Hypothalamus (tissue), 51 donors: ENCODE results near the gene CFAP410.

Experiments used
- DNase-seq, 51 donors: peaks; one replicate each; lab custom pipeline; 2025; lab: John Stamatoyannopoulos, UW

The CFAP410 gene

DNA sequence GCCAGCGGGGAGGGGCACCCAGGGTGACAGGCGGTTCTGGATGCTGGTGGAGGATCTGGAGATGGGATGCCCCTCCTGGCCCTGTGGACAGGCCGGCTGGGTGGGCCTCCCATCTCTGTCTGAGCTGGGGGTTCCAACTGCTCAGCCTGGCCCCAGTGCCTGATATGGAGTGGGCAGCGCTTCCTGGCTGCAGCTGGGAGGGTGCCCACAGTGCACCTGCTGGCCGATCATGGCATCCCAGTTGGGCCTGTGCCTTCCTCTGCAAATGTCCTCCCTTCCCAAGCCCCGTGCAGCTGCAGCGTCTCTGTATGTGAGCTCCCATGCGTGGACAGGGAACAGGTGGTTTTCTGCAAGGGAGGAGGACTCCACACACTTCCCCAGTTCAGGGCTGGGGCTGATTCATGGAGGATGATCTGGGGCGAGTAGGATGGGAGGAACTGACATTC is 37.2 kb downstream of the CFAP410 start:
- DNase-seq = peak in 7 of 51 donors; percentile 9 to 61 (median 20)

DNA sequence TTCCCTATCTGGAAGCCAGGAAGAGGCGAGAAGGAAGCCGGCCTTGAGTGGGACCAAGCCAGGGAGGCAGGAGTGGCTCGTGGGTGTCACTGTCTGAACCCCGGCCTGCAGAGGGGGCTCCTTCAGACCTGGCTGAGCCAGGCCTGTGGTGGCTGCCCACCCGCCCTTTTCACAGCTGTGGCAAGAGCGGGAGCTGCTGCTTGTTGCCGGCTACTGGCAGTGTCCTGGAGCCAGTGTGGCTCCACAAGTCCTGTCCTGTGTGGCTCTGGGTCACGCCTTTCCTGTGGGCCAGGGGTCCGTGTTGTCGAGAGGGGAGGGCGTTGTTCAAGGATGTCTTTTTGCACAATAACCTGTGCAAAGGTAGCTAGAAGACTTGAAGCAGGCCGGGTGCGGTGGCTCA is 38.0 kb downstream of the CFAP410 start:
- peak in 1 of 51 donors; percentile 38 for DNase-seq

DNA sequence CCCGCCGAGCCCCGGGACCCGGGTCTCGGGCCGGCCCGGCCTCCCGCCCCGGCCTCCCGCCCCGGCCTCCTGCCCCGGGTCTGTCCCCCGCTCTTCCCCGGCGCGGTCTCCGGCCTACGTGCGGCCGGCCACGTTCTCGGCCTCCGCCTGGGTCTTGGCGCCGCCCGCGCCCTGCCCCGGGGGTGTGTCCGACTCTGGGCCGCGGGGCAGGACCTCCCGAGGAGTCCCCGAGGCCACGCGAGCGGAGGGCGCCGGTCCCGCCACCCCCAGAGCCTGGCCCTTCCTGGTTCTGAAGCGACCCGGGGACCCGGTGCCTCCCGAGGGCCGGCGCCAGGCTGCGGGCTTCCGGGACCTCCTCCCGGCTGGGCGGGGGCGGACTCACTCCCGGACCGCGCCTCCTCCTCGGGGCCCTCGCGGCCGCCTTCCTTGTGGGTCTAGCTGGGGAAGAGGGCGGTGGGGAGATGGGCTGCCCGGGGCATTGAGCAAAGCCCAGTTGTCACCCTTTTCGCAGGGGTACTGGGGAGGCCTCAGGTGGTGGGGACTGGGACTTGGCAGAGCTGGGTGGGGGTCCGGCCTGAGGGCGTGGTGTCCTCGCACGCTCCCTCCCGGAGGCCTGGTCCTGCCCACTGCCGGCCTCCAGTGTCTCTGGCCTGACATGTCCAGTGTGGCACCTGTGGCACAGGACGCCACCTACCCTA is 38.8 kb downstream of the CFAP410 start:
- DNase-seq = peak in 31 of 51 donors; percentile 27 to 78 (median 47)

DNA sequence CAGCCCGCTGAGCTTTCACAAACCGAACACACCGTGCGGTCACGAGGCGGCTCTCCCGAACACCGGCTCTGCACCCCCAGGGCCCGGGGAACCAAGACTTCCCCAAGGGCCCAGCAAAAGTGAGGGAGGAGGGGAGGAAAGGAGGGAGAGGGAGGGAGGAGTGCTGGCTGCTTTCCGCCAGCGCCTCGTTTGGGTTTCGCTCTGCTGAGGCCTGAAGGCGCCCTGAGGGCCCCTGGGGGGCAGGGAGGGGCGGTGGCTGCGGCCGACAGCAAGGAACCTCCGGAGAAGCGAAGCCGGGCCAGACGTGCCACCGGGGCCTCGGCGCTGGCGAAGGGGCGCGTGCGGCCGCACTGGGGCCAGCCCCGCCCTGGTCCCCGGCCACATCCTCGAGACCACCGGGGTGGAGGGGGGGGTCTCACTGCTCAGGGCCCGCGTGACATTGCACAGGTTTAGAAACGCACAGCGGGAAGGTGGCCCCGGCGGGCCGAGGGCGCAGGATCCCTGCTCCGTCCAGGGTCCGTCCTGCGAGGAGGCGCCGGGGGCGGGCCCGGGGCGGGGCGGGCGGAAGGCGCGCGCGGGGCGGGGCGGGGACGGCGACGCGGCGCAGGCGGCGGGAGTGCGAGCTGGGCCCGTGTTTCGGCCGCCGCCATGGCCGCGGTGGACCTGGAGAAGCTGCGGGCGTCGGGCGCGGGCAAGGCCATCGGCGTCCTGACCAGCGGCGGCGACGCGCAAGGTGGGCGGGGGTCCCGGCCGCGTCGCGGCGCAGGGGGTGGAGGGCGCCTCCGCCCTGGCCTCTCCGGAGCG is 39.5 kb downstream of the CFAP410 start, which contains the start of gene PFKL:
Gene PFKL, plus strand, starts transcription at position 596 of the 804 bp plus-strand sequence. Its CDS starts 53 bp downstream, at position 649.
- peak in 36 of 51 donors; percentile 22 to 80 (median 59) for DNase-seq

DNA sequence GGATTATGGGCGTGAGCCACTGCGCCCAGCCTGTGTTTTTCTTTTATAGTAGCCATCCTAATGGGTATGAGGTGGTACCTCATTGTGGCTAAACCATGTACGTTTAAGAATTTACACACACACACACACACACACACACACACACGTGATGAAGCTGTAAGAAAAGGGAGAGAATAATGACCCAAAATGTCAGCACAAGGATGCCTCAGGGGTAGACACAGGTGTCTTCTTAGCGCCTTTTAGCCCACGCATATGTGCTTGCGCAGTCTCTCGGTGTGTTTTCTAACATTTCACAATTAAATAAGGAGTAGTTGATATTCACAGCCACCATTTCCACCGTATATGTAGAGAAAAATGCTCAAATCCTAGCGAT is 40.1 kb downstream of the CFAP410 start:
- no peak for DNase-seq

DNA sequence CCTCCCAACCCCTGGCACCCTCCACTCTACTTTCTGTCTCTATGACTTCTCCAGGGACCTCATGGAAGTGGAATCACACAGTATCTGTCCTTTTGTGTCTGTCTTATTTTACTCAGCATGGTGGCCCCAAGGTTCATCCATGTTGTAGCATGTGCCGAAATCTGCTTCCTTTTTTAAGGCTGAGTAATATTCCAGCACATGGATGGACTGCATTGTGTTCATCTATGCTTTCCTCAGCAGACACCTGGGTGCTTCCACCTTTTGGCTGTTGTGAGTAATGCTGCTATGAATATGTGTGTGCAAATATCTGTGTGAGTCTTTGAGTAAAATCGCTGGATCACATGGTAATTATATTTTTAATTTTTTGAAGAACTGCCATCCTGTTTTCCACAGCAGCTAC is 40.9 kb downstream of the CFAP410 start:
- DNase-seq = no peak

DNA sequence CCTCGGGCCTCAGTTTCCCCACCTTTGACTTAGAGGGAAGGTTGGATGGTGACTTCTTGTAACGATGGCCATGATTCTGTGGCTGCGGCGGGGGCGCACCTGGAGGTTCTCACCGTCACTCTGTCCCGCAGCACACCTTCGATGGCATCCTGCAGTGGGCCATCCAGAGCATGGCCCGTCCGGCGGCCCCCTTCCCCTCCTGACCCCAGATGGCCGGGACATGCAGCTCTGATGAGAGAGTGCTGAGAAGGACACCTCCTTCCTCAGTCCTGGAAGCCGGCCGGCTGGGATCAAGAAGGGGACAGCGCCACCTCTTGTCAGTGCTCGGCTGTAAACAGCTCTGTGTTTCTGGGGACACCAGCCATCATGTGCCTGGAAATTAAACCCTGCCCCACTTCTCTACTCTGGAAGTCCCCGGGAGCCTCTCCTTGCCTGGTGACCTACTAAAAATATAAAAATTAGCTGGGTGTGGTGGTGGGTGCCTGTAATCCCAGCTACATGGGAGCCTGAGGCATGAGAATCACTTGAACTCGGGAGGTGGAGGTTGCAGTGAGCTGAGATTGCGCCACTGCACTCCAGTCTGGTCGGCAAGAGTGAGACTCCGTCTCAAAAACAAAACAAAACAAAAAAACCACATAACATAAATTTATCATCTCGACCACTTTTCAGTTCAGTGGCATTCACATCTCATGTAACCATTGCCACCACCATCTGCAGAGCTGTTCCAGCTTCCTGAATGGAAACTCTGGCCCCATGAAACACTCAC is 41.5 kb downstream of the CFAP410 start:
- DNase-seq = peak in 49 of 51 donors; percentile 22 to 89 (median 72)

DNA sequence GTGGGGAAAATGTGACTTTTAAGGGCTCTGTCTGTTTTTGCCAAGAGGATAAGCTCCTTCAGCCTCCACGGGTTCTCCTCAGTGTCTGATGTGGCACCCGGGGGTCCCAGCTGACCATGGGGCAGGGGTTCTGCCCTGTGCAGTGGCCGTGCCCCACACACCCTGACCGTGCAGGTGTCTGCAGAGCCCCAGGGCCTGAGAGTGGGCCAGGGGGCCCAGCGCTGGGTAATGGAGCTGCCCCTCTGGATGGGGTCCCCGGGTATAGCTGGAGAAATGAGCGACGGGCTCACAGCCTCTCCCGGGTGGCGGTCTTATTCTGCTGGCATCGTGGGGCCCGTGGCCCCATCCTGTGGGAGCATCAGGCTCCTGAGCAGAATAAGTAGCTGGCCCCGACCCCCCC is 42.3 kb downstream of the CFAP410 start:
- no peak for DNase-seq

DNA sequence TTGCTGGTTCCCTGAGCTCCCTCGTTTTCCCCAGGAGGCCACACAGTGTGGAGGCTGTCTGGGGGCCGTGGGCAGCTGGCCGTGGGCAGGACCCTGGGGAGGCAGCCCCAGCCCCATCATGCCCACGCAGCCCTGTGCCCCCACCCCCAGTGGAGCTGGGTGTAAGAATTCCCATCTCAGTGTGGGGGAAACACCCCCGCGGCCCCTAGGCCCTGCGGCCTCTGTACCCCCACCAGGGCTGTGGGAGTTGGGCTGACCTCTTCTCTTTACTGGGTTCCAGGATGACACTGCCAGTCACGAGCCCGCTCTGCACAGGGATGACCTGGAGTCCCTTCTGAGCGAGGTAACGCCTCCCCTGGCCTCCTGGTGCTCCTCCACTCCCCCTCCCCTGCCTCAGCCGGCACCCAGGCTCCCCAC is 43.1 kb downstream of the CFAP410 start:
- DNase-seq = no peak

DNA sequence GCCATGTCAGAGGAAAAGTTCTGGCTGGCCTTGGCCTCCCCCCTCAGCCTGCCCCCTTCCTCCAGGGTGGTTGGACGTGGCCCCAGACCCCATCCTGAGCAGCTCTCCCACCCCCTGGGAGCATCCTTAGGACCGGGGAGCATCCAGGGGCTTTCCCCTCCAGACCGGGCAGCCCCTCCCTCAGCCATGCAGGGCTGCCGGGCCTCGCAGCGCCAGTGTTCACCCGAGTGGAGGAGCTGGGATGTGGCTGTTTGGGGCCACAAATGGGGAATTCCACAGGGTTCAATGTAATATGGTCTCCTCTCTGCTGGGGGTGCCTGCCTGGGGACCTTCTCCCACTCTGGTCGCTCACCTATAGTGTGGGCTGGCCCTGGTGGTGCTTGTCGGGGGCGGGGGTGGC is 43.5 kb downstream of the CFAP410 start:
- DNase-seq = no peak

DNA sequence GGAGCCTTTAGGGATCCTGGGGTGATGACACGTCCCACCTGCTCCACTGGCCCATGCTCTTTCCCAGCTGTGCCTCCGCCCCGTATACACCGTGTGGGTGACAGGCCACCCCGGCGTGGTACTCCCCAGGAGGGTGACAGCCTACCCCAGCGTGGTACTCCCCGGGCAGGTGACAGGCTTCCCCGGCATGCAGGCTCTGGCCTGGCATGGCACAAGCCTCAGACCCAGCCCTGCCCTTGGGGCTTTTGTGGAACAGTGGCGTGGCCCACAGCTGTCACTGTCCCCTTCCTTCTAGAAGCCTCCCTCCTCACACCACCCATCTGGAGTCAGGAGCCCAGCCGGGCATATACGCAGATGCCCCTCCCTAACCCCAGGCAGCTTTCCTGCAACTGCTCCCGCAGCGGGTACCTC is 44.0 kb downstream of the CFAP410 start:
- DNase-seq = no peak

DNA sequence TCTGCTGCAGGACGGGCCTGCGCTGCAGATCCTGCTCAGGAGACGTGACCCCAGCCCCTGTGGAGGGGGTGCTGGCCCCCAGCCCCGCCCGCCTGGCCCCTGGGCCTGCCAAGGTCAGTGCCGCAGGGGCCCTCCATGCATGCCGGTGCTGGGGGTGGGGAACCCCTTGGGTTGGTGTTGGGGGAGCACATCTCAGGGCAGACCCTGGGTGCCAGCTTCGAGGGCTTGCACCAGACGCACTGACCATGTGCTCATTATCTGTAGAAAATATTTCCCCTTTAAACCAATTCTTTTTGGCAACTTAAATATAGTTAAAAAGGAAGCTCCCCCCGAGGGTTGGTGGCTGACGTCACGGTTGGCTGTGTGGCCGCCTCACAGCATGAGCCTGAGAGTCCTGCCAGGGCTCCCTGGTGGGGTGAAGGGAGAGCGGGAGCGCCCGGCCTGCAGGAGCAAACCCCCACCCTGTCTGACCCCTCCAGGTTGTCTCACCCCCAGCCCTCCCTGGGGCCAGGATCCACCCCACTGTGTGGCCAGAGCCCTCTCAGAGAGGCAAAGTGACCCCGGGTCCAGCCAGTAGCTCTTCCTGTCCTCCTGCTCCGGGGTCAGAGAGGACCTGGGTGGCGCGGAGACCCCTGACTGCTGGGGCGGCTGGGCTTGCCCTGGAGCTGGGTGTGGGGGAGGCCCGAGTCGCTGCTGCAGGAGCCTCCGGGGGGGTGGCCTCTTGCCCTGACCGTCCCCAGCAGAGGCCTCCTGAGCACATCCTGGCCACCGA is 44.6 kb downstream of the CFAP410 start:
- peak in 12 of 51 donors; percentile 6 to 41 (median 24) for DNase-seq

DNA sequence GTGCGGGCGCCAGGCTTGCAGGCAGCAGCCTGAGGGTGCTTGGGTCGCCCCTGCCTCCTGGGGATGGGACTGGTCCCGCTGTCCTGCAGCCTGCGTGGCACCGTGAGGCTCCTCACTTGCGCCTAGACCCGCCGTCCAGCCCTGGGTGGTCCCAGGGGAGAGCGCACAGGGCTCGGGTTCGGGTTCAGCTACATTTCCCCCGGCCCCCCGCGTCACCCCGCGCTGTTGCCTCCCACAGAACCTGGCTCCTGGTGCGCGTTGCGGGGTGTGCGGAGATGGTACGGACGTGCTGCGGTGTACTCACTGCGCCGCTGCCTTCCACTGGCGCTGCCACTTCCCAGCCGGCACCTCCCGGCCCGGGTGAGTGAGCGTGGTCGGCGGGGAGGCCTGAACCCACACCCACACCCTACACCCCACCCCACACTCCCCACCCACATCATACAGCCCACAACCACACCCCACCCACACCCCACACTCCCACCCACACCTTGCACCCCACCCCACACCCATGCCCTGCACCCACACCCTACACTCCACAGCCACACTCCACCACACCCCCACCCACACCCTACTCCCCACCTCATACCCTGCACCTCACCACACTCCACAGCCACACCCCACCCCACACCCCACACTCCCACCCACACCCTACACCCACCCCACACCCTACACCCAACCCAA is 45.5 kb downstream of the CFAP410 start:
- no peak for DNase-seq

DNA sequence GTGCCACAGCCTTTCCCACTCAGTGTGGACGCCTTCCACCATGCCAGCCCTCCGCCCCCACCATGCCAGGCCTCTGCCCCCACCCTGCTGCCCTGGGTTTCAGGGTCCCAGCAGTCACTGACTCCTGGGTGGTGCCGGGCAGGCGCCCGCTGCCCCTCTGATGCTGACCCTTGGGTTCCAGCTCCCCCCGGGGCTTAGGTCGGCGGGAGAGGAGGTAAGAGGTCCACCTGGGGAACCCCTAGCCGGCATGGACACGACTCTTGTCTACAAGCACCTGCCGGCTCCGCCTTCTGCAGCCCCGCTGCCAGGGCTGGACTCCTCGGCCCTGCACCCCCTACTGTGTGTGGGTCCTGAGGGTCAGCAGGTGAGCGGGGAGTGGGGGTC is 46.4 kb downstream of the CFAP410 start:
- no peak for DNase-seq

DNA sequence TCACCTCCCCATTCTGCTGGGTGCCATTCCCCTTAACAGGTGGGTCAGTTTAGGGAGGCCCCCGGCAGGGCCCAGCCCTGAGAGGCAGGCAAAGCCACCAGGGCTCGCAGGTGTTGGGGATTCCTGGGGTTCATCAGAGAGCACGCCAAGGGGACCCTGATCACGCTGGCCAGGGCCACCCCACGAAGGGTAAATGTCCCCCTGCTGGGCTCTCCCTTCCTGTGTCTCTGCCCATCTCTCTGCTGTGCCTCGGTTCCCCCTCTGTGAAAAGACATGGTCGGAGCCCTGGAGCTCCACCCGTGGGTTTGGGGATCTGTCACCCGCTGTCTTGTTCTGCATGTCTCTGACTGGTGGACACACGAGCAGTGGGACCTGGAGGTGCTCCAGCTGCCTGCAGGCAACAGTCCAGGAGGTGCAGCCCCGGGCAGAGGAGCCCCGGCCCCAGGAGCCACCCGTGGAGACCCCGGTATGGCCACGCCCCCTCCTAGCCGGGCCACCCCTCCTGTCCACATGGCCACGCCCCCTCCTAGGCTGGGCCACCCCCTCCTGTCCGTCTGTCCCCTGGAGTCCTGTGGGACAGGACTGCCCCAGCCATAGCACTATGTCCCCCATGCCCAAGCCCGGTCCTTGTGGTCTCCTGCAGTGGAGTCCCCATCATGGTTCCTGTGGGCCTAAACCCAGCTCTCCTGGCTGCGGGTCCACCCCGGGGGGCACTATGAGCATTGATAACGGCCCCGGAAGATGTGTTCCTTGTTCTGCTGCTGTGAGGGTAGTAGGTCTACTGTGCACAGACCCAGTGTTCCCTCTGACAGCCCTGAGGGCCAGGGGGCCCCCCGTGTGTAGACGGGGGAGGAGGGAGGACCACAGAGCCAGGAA is 47.0 kb downstream of the CFAP410 start:
- no peak for DNase-seq

DNA sequence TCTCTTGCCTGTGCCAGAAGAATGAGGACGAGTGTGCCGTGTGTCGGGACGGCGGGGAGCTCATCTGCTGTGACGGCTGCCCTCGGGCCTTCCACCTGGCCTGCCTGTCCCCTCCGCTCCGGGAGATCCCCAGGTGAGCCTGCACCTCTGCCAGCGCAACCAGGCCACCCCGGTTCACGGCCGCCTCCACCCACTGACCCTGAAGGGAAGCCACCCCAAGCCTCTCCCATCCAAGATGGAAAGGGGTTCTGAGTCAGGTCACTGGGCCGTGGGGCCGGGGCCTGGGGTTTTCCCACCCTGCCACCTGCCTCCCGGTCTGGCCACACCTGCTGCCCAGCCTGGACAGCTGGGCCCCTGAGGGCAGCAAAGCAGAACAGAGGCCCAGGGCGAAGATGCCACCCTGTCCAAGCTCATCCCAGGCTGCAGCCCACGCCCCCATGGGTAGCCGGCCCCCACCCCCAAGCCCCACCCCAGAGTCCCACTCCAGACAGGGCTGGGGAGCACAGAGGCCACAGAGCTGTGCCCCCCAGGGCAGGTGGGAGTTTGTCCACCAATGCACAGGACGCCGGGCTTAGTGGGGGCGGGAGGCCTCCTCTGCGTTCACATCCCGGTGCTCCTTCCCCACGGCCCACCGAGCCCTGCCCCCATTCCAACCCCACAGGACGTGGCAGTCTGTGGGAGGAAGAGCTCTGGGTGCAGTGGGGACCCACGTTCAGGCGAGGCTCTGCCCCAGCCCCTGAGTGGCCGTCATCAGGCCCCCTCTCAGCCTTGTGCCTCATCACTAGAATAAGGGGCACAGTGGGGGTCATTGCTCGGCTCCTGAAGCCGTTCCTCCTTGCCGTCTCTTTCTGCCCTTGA is 47.9 kb downstream of the CFAP410 start:
- DNase-seq = no peak

DNA sequence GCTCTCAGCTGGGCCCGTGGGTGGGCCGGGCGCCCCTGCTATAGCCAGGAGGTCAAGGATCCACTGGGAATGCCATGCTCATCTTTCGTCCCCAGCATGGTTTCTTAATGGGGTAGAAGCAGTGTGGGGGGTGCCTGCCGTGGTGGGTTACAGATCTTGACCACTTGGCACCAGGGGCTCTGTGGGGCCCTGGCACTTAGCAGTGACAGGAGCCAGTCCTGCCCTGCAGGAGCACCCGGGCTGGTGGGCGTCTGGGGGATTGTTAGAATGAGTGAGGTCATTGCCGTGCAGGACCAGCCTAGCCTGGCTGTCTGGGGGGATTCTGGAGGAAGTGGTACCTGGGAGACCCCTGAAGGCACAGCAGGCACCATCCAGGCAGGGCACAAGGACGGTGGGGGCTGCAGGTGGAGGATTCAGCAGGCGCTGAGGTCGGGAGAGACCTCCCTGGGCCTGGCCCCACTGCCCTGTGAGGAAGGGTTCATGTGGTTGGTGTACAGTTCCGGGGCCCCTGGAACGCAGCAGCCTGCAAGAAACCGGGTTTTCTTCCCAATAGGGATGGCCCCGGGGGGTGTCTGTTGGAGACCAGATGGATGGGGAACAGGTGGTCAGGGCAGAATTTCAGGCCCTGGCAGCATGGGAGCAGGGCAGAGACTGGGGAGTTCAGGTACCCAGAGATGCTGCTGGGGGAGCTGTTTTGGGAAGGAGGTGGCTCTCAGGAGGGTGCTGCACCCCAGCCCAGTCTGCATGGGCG is 48.7 kb downstream of the CFAP410 start:
- DNase-seq = no peak
